ENCODE measurements around the gene RAD54L. TPM values are rescaled to one million over a fixed set of nuclear protein-coding genes. Genes with fewer than 3 reads are reported as not detected.
"Not testable (repeated sequence)": the region's sequence is repeated elsewhere in the genome, so short reads cannot be mapped to it uniquely, and the experiment has no call there.

The RAD54L gene
- 0.33 TPM for total RNA-seq

- peak; percentile 96 for DNase-seq (ENCODE audit: low spot score)
- ATAC-seq, result peak; percentile 93
These were observed at the start of gene RAD54L for GRCh38 chr1:46247436-46248121. Gene RAD54L (plus strand): TSS chr1:46247763. CDS start chr1:46248406, 643 bp downstream.

- ATAC-seq (peak; percentile 89), DNase-seq (ENCODE audit: low spot score) (peak; percentile 80)
These were observed 49.4 kb upstream of the RAD54L start, which contains the start of gene POMGNT1 for GRCh38 chr1:46197964-46198811. Gene POMGNT1 (minus strand): TSS chr1:46198434. CDS start chr1:46197821, 613 bp downstream.

GRCh38 chr1:46199233-46199749 is 48.3 kb upstream of the RAD54L start:
- DNase-seq (ENCODE audit: low spot score), result no peak
- peak; percentile 16 for ATAC-seq

DNA sequence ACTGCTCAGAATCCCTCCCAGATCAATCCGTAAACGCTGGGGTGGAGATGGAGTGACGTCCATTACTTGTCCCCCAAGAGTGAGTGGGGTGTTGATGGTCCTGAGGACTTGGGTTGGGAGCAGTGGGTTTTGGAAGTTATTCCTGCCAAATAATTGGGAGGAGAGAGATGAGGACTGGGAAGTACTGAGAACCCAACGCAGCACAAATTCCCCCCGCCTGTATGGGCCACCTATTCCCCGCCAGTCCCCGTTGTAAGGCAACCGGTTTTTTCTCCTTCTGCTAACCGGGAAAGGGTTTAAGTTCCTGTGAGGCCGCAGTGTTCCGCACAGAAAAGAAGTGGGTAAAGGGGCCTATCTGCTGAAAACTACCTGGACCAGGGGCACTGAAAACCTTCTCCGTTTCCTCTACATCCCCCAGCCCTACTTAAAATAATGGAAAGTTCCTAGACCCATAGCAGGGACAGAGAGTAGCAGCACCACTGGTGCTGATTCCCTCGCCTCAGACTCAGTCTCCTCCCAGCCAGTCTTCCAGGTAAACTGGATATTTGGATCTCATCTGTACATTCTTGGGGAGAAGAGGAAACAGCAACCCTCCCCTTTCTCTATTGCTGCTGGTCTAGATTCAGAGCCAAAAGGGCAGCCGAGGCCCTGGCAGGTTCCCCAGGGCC is 43.7 kb upstream of the RAD54L start:
- DNase-seq (ENCODE audit: low spot score) (no peak), ATAC-seq (no peak)

- ATAC-seq (peak; percentile 13), DNase-seq (ENCODE audit: low spot score) (no peak)
These were observed 43.2 kb upstream of the RAD54L start for GRCh38 chr1:46204406-46204742.

DNA sequence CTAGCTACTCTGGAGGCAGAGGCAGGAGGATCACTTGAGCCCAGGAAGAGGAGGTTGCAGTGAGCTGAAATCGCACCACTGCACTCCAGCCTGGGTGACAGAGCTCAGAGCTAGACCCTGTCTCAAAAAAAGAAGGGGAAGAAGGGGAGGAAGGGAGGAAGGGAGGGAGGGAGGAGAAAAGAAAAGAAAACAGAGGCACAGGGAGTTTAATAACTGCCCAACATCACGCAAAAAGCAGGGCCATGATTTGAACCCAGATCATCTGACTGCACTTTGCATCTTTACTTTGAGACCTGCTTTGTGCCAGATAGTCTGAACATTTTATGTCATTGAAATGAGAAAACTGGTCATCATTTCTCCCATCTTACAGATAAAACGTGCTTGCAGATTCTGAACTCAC is 42.4 kb upstream of the RAD54L start:
- no peak for DNase-seq (ENCODE audit: low spot score)
- ATAC-seq, result no peak

GRCh38 chr1:46205791-46206190 is 41.8 kb upstream of the RAD54L start:
- no peak for ATAC-seq
- DNase-seq (ENCODE audit: low spot score), result no peak

DNA sequence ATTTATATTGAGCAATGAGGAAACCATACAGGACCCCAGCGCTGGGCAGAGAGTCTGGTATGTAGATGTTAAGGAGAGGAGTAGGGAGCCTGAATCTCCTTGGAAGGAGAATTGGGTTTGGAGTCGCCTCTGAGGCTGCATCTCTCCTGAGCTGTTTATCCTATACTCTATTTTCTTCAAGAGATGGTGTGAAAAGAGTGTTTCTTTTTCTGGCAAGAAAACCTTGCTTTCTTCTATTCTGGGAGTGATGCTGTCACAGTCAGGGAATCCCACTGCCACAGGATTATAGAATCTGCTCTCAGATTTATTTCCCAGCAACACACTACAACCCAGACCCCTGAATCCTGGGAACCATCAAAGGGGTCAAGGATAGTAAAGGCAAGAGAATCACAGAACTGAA is 41.2 kb upstream of the RAD54L start:
- no peak for ATAC-seq
- no peak for DNase-seq (ENCODE audit: low spot score)

DNA sequence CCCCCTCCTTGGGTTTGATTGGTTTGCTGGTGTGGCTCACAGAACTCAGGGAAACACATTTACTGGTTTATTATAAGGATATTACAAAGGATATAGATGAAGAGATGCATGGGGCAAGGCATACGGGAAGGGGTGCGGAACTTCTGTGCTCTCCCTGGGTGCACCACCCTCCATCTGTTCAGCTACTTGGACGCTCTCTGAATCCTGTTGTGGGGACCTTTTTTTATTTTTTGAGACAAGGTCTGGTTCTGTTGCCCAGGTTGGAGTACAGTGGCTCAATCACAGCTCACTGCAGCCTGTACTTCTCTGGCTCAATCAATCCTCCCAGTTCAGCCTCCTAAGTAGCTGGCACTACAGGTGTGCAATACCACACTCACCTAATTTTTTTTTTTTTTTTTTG is 37.0 kb upstream of the RAD54L start:
- DNase-seq (ENCODE audit: low spot score) (no peak), ATAC-seq (no peak)

GRCh38 chr1:46211051-46211450 is 36.5 kb upstream of the RAD54L start:
- DNase-seq (ENCODE audit: low spot score) (no peak), ATAC-seq (no peak)

- ATAC-seq (no peak), DNase-seq (ENCODE audit: low spot score) (no peak)
These were observed 32.1 kb upstream of the RAD54L start for GRCh38 chr1:46215504-46215903.

GRCh38 chr1:46218443-46218842 is 29.1 kb upstream of the RAD54L start:
- no peak for DNase-seq (ENCODE audit: low spot score)
- no peak for ATAC-seq

GRCh38 chr1:46219551-46220520 is 27.7 kb upstream of the RAD54L start:
- no peak for ATAC-seq

DNA sequence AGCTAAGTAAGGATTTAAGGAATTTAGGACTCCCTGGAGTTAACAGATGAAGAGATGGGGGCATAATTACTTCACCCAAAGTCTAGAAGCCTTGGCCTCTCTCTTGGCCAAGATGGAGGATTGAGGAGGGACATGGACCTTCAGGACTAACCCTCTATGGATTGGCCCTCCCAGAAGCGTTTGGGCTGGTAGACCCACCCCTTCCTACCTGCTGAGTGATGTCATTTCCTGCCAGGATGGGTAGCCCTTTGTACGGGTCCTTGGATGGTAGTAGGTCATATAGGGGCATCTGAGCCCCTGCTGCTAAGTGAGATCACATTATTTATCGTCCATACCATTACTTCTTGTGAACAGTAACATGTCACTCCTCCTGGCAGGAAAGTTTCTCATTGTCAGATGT is 26.8 kb upstream of the RAD54L start:
- ATAC-seq (no peak), DNase-seq (ENCODE audit: low spot score) (no peak)

More at GRCh38 chr1:46219551-46220520, 27.7 kb upstream of the RAD54L start:
- no peak for DNase-seq (ENCODE audit: low spot score)

DNA sequence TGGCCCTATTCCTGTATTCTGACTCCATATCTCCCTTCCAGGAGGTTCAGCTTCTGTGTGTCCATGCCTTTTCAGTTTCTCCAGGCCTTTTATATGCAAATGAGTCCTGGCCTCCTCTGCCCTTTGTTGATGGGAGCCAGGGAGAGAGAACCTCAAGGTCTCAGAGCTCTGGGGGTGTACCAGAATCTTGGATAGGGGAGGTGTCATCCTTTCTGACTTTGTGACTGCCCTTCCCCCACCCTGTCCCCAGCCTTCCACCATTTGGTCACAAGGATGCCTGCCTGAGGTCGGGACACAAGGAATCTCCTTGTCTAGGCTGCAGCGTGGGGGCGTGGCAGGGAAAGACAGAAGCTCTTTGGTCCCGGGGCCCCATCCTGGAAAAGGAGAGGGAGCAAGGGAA is 25.8 kb upstream of the RAD54L start:
- DNase-seq (ENCODE audit: low spot score) (no peak), ATAC-seq (no peak)

DNA sequence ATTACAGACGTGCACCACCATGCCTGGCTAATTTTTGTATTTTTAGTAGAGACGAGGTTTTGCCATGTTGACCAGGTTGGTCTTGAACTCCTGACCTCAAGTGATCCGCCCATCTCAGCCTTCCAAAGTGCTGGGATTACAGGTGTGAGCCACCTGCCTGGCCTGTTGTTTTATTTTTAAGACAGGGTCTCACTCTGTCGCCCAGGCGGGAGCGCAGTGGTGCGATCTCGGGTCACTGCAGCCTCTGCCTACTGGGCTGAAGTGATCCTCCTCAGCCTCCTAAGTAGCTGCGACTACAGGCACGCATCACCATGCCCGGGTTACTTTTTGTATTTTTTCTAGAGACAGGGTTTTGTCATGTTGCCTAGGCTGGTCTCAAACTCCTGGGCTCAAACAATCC is 24.5 kb upstream of the RAD54L start:
- not testable (repeated sequence) for ATAC-seq; DNase-seq (ENCODE audit: low spot score)

DNA sequence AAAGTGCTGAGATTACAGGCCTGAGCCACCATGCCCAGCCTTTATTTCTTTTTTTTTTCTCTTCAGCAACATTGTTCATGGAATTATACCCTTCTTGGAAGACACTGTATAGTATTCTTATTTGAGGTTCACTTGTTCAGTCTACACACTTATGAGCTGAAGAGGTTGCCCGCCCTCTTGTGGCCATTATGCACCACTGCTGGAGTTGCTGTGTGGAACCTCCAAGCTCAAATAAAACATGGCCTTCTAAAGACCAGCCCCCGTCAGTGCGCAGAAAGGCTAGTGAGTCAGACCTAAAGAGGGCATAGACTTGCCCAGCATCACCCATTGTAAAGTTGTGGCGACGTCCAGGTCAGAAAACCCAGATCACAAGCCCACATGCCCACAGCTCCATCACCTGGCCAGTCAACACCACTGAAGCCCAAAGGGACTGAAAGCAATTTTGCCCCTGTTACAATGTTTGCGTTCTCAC is 24.1 kb upstream of the RAD54L start:
- DNase-seq (ENCODE audit: low spot score) (peak; percentile 62), ATAC-seq (peak; percentile 99)

- ATAC-seq, result no peak
- no peak for DNase-seq (ENCODE audit: low spot score)
These were observed 22.6 kb upstream of the RAD54L start for GRCh38 chr1:46224966-46225365.

DNA sequence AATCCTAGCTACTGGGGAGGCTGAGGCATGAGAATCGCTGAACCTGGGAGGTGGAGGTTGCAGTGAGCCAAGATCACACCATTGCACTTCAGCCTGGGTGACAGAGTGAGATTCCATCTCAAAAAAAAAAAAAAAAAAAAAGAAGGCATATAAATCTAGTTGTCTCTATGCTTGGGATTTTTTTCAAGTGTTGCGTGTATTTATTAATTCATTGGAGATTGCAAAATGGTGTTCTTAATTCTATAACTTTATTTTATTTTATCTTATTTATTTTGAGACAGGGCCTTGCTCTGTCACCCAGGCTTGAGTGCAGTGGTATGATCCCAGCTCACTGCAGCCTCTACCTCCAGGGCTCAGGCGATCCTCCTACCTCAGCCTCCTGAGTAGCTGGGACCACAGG is 16.3 kb upstream of the RAD54L start:
- ATAC-seq; DNase-seq (ENCODE audit: low spot score): not testable (repeated sequence)

GRCh38 chr1:46236882-46237281 is 10.7 kb upstream of the RAD54L start:
- DNase-seq (ENCODE audit: low spot score) (no peak), ATAC-seq (no peak)

Data from left lobe of liver (tissue), 2 donors.